ENCODE results near the gene L3MBTL3.

L3MBTL3 gene

GRCh38 chr6:130000526-130001421, 17.6 kb upstream of the L3MBTL3 start:
- H3K36me3 ChIP-seq (ENCODE audit: control insufficient read depth, insufficient read depth, low read length), result no peaks in the 10 kb centered on the region
- no peaks in the 10 kb centered on the region for H3K9me3 ChIP-seq (ENCODE audit: control insufficient read depth, low read length)
- no peak overlapping the region for H3K27ac ChIP-seq (ENCODE audit: insufficient read depth, low read length, poor library complexity, severe bottlenecking)
- no peaks in the 10 kb centered on the region for H3K4me1 ChIP-seq (ENCODE audit: control insufficient read depth, insufficient read depth, low read length, poor library complexity, severe bottlenecking)
- no peaks in the 10 kb centered on the region for H3K27me3 ChIP-seq (replicated peaks; ENCODE audit: control insufficient read depth, insufficient read depth, low read length, poor library complexity, severe bottlenecking)
- no peak overlapping the region for H3K4me3 ChIP-seq (ENCODE audit: insufficient read depth, low read depth, low read length, poor library complexity, severe bottlenecking)
- DNase-seq, result no peak

- no peaks in the 10 kb centered on the region for H3K27me3 ChIP-seq (replicated peaks; ENCODE audit: control insufficient read depth, insufficient read depth, low read length, poor library complexity, severe bottlenecking)
- no peaks in the 10 kb centered on the region for H3K9me3 ChIP-seq (ENCODE audit: control insufficient read depth, low read length)
- no peak for DNase-seq
- H3K4me3 ChIP-seq (ENCODE audit: insufficient read depth, low read depth, low read length, poor library complexity, severe bottlenecking), result no peak overlapping the region
- no peak overlapping the region for H3K27ac ChIP-seq (ENCODE audit: insufficient read depth, low read length, poor library complexity, severe bottlenecking)
- H3K4me1 ChIP-seq (ENCODE audit: control insufficient read depth, insufficient read depth, low read length, poor library complexity, severe bottlenecking), result no peaks in the 10 kb centered on the region
- H3K36me3 ChIP-seq (ENCODE audit: control insufficient read depth, insufficient read depth, low read length), result no peaks in the 10 kb centered on the region
Observed at GRCh38 chr6:130008236-130008873, 10.0 kb upstream of the L3MBTL3 start.

GRCh38 chr6:130009146-130009545, 9.2 kb upstream of the L3MBTL3 start:
- H3K27ac ChIP-seq (ENCODE audit: insufficient read depth, low read length, poor library complexity, severe bottlenecking), result no peak overlapping the region
- no peaks in the 10 kb centered on the region for H3K27me3 ChIP-seq (replicated peaks; ENCODE audit: control insufficient read depth, insufficient read depth, low read length, poor library complexity, severe bottlenecking)
- DNase-seq, result no peak
- no peak overlapping the region for H3K4me3 ChIP-seq (ENCODE audit: insufficient read depth, low read depth, low read length, poor library complexity, severe bottlenecking)
- H3K4me1 ChIP-seq (ENCODE audit: control insufficient read depth, insufficient read depth, low read length, poor library complexity, severe bottlenecking), result no peaks in the 10 kb centered on the region
- H3K36me3 ChIP-seq (ENCODE audit: control insufficient read depth, insufficient read depth, low read length), result no peaks in the 10 kb centered on the region
- no peaks in the 10 kb centered on the region for H3K9me3 ChIP-seq (ENCODE audit: control insufficient read depth, low read length)

- H3K9me3 ChIP-seq (ENCODE audit: control insufficient read depth, low read length), result no peaks in the 10 kb centered on the region
- no peaks in the 10 kb centered on the region for H3K27me3 ChIP-seq (replicated peaks; ENCODE audit: control insufficient read depth, insufficient read depth, low read length, poor library complexity, severe bottlenecking)
- no peaks in the 10 kb centered on the region for H3K36me3 ChIP-seq (ENCODE audit: control insufficient read depth, insufficient read depth, low read length)
- DNase-seq, result no peak
- H3K27ac ChIP-seq (ENCODE audit: insufficient read depth, low read length, poor library complexity, severe bottlenecking), result no peak overlapping the region
- no peaks in the 10 kb centered on the region for H3K4me1 ChIP-seq (ENCODE audit: control insufficient read depth, insufficient read depth, low read length, poor library complexity, severe bottlenecking)
- H3K4me3 ChIP-seq (ENCODE audit: insufficient read depth, low read depth, low read length, poor library complexity, severe bottlenecking), result no peak overlapping the region
Observed at GRCh38 chr6:130010387-130010786, 8.0 kb upstream of the L3MBTL3 start.

GRCh38 chr6:130012728-130013127, 5.7 kb upstream of the L3MBTL3 start:
- H3K4me3 ChIP-seq (ENCODE audit: insufficient read depth, low read depth, low read length, poor library complexity, severe bottlenecking), result no peak overlapping the region
- H3K9me3 ChIP-seq (ENCODE audit: control insufficient read depth, low read length), result no peaks in the 10 kb centered on the region
- no peak overlapping the region for H3K27ac ChIP-seq (ENCODE audit: insufficient read depth, low read length, poor library complexity, severe bottlenecking)
- no peaks in the 10 kb centered on the region for H3K27me3 ChIP-seq (replicated peaks; ENCODE audit: control insufficient read depth, insufficient read depth, low read length, poor library complexity, severe bottlenecking)
- no peaks in the 10 kb centered on the region for H3K4me1 ChIP-seq (ENCODE audit: control insufficient read depth, insufficient read depth, low read length, poor library complexity, severe bottlenecking)
- H3K36me3 ChIP-seq (ENCODE audit: control insufficient read depth, insufficient read depth, low read length), result no peaks in the 10 kb centered on the region
- no peak for DNase-seq

GRCh38 chr6:130018744-130019325, 454 bp downstream of the L3MBTL3 start:
- no peaks in the 10 kb centered on the region for H3K27me3 ChIP-seq (replicated peaks; ENCODE audit: control insufficient read depth, insufficient read depth, low read length, poor library complexity, severe bottlenecking)
- no peaks in the 10 kb centered on the region for H3K4me1 ChIP-seq (ENCODE audit: control insufficient read depth, insufficient read depth, low read length, poor library complexity, severe bottlenecking)
- peak overlapping the region; percentile 70 for H3K27ac ChIP-seq (ENCODE audit: insufficient read depth, low read length, poor library complexity, severe bottlenecking)
- no peaks in the 10 kb centered on the region for H3K36me3 ChIP-seq (ENCODE audit: control insufficient read depth, insufficient read depth, low read length)
- no peaks in the 10 kb centered on the region for H3K9me3 ChIP-seq (ENCODE audit: control insufficient read depth, low read length)
- H3K4me3 ChIP-seq (ENCODE audit: insufficient read depth, low read depth, low read length, poor library complexity, severe bottlenecking), result peak overlapping the region; percentile 99
- DNase-seq, result peak; percentile 5 to 11 (median 11)

GRCh38 chr6:130019326-130020072, 1.1 kb downstream of the L3MBTL3 start:
- no peaks in the 10 kb centered on the region for H3K27me3 ChIP-seq (replicated peaks; ENCODE audit: control insufficient read depth, insufficient read depth, low read length, poor library complexity, severe bottlenecking)
- no peaks in the 10 kb centered on the region for H3K9me3 ChIP-seq (ENCODE audit: control insufficient read depth, low read length)
- H3K27ac ChIP-seq (ENCODE audit: insufficient read depth, low read length, poor library complexity, severe bottlenecking), result peak overlapping the region; percentile 72
- peaks cover 2% of the 10 kb centered on the region for H3K36me3 ChIP-seq (ENCODE audit: control insufficient read depth, insufficient read depth, low read length)
- H3K4me3 ChIP-seq (ENCODE audit: insufficient read depth, low read depth, low read length, poor library complexity, severe bottlenecking), result peak overlapping the region; percentile 99
- DNase-seq, result peak; percentile 6 to 14 (median 11)
- no peaks in the 10 kb centered on the region for H3K4me1 ChIP-seq (ENCODE audit: control insufficient read depth, insufficient read depth, low read length, poor library complexity, severe bottlenecking)

GRCh38 chr6:130020073-130020906, 1.9 kb downstream of the L3MBTL3 start:
- Histone ChIP-seq H3K4me3 (ENCODE audit: insufficient read depth, low read depth, low read length, poor library complexity, severe bottlenecking) (peak overlapping the region; percentile 84), H3K27ac (ENCODE audit: insufficient read depth, low read length, poor library complexity, severe bottlenecking) (peak overlapping the region; percentile 72), H3K4me1 (ENCODE audit: control insufficient read depth, insufficient read depth, low read length, poor library complexity, severe bottlenecking) (no peaks in the 10 kb centered on the region), H3K36me3 (ENCODE audit: control insufficient read depth, insufficient read depth, low read length) (peaks cover 5% of the 10 kb centered on the region), H3K27me3 (replicated peaks; ENCODE audit: control insufficient read depth, insufficient read depth, low read length, poor library complexity, severe bottlenecking) (no peaks in the 10 kb centered on the region), H3K9me3 (ENCODE audit: control insufficient read depth, low read length) (no peaks in the 10 kb centered on the region)
- peak; percentile 24 to 40 (median 33) for DNase-seq

Data from effector memory CD4-positive, alpha-beta T cell (primary cell).